Activated CD4-positive, alpha-beta T cell treated with anti-CD3 and anti-CD28 coated beads, Interleukin-2, Interleukin-6, amounts not matched to agents 100 ng/mL and 50 ng/mL, durations not matched to agents 16 hours and 8 hours (primary cell): ENCODE measurements around the gene RFPL4A.
A peak's percentile ranks its signal among the peaks of the same experiment; 100 is the strongest.

Experiments used
- DNase-seq: peaks from one replicate; pipeline ENCODE4 v3.0.0-alpha.2; 2020

Gene RFPL4A

GRCh38 chr19:55809381-55810058 lies 50.6 kb downstream of the RFPL4A start:
- peak; percentile 51 for DNase-seq

- no peak for DNase-seq
Observed at GRCh38 chr19:55811340-55811739, 52.4 kb downstream of the RFPL4A start.

GRCh38 chr19:55812449-55812848 lies 53.6 kb downstream of the RFPL4A start:
- no peak for DNase-seq
